ENCODE measurements around the gene CLDN19. TPM values are rescaled to one million over a fixed set of nuclear protein-coding genes. Genes with fewer than 3 reads are reported as not detected.

CLDN19 gene
- not detected for total RNA-seq

- FAIRE-seq (no peak), DNase-seq (ENCODE audit: low spot score in 2 of 2) (no peak)
Observed at GRCh38 chr1:42739753-42740700, at the start of gene CLDN19. Gene CLDN19 (minus strand): TSS chr1:42740236. CDS start chr1:42740063, 173 bp downstream.

DNA sequence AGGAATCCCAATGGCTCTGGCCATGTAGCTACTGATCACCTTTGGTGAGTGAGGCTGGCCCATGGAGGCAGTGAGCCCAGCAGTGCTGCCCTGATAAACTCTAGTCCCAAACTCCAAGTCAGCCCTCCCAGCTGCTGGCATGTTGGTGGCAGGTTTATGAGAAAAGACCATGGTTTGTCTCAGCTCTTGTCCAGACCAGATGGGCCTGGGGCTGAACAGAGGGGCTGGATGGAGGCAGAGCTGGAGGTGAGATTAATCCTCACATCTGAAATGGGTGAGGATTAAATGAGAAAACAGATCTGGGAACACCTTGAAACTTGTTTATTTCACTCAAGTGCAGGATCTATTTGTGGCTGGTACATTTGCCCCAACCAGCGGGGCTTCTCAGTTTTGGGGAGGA, 48.0 kb upstream of the CLDN19 start:
- FAIRE-seq (no peak), DNase-seq (ENCODE audit: low spot score in 2 of 2) (no peak)

- DNase-seq (ENCODE audit: low spot score in 2 of 2) (no peak), FAIRE-seq (no peak)
Observed at GRCh38 chr1:42786097-42786496, 46.1 kb upstream of the CLDN19 start.

- peak in 1 of 2 donors; percentile 65 for DNase-seq (ENCODE audit: low spot score in 2 of 2)
- FAIRE-seq = no peak
Observed at GRCh38 chr1:42784946-42785693, 45.1 kb upstream of the CLDN19 start, which contains the start of gene TMEM269. Gene TMEM269 (plus strand): TSS chr1:42784991. CDS start chr1:42789894, 4,903 bp downstream.

DNA sequence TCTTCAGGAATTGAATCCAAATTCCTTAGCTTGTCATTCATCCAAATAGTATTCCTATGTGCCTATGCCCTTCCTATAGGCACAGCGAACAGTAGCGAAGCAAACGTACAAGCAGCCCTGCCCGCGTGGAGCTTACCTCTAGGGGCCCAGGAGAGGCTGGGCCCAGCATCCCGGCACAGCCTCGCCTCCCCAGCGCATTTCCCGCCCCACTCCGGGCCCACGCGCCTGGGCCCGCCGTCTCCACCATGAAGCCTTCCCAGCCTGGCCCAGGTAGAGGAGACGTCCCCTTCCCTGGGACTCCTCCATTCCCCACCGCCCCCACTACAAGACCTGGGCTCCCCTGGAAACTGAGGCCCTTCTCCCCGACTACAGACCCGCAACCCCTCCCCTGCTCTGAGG, 44.5 kb upstream of the CLDN19 start:
- no peak for DNase-seq (ENCODE audit: low spot score in 2 of 2)
- FAIRE-seq = no peak

DNA sequence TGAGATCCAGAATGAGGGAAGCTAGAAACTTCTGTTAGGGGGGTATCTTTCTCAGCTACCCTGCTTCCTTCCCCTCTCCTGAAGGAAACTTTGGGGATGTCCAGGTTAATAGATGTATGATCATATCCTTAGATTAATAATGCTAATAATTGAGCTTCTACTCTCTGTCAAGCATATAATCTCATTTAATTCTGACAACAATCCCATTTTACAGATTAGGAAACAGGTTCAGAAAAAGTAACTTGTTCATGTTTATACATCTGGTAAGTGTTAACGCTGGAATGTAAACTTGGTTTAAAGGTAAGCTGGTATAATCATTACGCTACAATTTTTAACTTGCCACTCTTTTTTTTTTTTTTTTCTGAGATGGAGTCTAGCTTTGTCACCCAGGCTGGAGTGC, 43.1 kb upstream of the CLDN19 start:
- FAIRE-seq (no peak), DNase-seq (ENCODE audit: low spot score in 2 of 2) (no peak)

DNA sequence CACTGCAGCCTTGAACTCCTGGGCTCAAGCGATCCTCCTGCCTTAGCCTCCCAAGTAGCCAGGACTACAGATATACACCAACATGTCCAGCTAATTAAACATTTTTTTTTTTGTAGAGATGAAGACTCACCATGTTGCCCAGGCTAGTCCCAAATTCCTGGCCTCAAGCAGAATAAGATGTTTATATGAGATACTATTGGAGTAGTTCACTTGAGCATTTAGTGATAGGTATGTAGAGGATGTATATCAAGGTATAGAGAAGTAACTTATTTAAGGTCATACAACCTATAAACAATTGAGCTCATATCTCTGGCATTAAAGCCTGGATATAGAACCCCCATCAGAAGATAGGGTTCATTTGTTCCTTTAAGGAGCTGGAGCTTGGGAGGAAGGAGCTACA, 40.1 kb upstream of the CLDN19 start:
- no peak for FAIRE-seq
- no peak for DNase-seq (ENCODE audit: low spot score in 2 of 2)

- DNase-seq (ENCODE audit: low spot score in 2 of 2) (no peak), FAIRE-seq (no peak)
Observed at GRCh38 chr1:42779725-42780124, 39.7 kb upstream of the CLDN19 start.

DNA sequence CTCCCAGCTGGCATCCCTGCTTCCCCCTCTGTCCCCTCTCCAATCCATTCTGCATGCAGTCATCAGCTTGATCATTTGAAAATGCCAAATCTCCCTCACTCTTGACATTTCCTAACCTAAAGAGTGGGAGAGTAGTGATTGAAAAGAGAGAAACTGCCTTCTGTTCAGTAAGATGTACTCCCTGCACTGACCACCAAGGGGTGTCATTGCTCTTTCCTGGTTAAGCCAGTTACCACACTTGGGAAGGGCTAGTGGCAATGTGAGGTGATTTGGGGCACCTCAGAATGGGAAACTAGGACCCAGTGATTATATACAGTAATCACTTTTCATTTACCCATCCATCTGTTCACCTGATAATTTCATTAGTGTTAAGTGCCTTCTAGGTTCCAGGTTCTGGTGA, 37.8 kb upstream of the CLDN19 start:
- DNase-seq (ENCODE audit: low spot score in 2 of 2) (peak; percentile 42 to 69), FAIRE-seq (no peak)

DNA sequence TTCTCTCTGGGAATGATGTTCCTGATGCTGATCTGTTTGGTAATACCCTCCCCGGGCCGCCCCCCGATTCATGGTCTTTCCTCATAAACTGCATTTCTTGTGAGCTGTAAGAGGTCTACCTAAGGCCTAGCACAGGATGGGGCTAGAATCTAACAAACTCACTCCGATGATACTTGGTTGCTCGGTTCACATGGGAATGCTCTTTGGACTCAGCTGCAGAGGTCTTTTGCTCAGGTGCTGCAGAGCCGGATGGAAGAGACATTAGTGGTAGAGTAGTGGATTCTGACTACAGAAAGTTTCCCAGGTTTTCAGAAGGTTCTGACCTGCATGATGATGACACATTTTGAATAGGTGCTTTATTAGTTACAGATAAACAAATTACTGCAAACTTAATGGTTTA, 36.5 kb upstream of the CLDN19 start:
- FAIRE-seq (no peak), DNase-seq (ENCODE audit: low spot score in 2 of 2) (no peak)

DNA sequence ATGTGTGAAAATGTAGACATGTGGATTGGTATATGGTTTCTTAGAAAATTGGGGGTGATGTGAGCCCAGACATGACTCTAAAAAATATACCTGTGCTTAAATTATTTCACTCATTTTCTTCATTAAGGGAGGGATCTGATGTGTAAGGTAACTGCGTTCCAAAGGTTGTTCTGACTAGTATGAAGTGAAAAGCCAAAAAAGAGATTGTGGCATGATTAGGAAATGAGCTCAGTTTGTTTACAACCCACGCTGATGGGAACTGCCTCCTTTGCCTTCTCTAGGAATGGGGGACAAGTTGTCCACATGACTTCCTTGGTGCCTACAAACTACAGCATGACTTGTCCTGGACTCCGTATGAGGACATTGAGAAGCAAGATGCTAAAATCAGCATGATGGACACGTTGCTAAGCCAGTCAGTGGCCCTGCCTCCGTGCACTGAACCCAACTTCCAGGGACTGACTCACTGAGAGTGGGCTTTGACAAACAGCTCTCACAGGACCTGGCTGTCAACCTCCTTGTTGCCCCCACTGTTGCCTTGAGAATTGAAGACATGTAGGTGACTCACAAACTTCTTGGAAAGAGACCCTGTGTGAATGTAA, 35.0 kb upstream of the CLDN19 start:
- FAIRE-seq = no peak
- no peak for DNase-seq (ENCODE audit: low spot score in 2 of 2)

DNA sequence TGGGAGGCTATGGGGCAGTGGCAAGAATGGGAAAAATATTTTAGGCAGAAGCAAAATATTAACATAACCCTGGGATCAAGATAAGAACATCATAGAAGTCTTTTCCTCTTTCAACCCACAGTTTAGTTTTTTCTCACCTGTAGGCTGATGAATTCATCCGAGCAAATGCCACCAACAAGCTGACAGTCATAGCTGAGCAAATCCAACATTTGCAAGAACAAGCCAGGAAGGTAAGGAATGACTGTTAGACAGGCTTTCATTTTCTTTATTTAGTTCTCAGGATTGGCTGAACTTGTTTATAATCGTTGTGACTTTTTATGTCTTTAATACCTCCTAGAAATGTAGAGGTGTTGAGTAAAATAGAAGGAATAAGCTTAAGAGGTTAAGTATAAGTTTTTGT, 33.4 kb upstream of the CLDN19 start:
- FAIRE-seq = no peak
- DNase-seq (ENCODE audit: low spot score in 2 of 2) = no peak

GRCh38 chr1:42769811-42770210, 29.8 kb upstream of the CLDN19 start:
- FAIRE-seq (no peak), DNase-seq (ENCODE audit: low spot score in 2 of 2) (no peak)

GRCh38 chr1:42768172-42768571, 28.1 kb upstream of the CLDN19 start:
- FAIRE-seq (no peak), DNase-seq (ENCODE audit: low spot score in 2 of 2) (no peak)

DNA sequence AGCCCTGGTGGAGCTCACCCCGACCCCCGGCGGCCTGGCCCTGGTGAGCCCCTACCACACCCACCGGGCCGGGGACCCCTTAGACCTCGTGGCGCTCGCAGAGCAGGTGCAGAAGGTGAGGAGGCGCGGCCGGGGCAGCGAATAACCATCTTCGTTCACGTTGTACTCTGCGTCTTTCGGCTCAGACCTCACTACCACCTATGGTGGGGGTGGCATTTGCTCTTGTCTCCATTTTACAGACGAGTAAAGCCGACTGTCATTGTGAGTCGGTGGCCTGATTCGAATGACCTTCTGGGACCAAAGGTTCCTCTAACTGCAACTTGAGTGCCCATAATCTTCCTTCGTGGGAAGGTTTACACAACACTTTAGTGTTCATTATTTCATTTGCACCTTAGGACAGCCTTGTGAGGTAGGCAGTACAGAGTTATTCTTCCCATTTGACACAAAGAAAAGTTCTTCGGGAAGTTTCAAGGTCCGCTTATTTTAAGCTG, 27.5 kb upstream of the CLDN19 start:
- DNase-seq (ENCODE audit: low spot score in 2 of 2) (no peak), FAIRE-seq (no peak)

DNA sequence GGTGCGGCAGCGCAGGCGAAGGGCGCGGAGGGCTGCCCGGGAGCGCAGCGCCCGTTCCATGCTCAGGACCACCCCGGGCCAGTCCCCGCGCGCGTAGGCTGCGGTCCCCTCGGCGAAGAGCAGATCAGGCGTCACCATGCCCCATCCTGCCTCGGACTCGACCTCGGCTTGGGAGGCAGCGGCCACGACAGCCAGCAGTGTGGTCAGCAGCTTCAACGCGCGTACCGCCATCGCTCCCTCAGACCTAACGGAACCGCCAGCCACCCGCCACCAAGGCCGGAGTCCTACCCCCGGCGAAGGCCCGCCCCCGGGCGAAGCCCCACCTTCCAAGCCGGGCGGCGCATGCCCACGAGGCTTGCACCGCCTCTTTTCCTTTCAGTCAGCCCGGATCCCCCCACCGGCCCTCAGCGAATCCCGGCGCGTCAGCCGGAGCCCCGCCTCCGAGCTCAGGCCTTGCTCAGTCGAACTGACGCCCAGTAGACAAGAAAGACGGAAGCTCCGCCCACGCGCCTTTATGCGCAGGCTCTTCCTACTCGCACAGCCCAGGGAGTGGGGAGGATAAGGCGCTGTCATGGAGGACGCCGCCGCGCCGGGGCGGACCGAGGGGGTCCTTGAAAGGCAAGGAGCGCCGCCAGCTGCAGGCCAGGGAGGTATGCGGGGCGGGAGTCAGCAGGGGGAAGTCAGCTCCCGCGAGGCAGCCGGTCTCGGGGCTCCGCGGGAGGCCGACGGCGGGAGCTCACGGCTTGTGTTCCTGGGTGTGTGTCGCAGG, 26.9 kb upstream of the CLDN19 start, which contains the start of the genes C1orf50 and P3H1:
Gene C1orf50, plus strand, starts transcription at position 509 of the 769 bp plus-strand sequence. Its CDS starts 63 bp downstream, at position 572.
Gene P3H1, minus strand, starts transcription at position 288 of the 769 bp plus-strand sequence. Its CDS starts 57 bp downstream, at position 231.
- peak; percentile 88 for FAIRE-seq

GRCh38 chr1:42765832-42766740, 26.1 kb upstream of the CLDN19 start:
- FAIRE-seq (no peak), DNase-seq (ENCODE audit: low spot score in 2 of 2) (no peak)

More for the DNA sequence above, 26.9 kb upstream of the CLDN19 start, which contains the start of the genes C1orf50 and P3H1:
- peak; percentile 96 for DNase-seq (ENCODE audit: low spot score in 2 of 2)

- FAIRE-seq (no peak), DNase-seq (ENCODE audit: low spot score in 2 of 2) (no peak)
Observed at GRCh38 chr1:42765269-42765668, 25.2 kb upstream of the CLDN19 start.

DNA sequence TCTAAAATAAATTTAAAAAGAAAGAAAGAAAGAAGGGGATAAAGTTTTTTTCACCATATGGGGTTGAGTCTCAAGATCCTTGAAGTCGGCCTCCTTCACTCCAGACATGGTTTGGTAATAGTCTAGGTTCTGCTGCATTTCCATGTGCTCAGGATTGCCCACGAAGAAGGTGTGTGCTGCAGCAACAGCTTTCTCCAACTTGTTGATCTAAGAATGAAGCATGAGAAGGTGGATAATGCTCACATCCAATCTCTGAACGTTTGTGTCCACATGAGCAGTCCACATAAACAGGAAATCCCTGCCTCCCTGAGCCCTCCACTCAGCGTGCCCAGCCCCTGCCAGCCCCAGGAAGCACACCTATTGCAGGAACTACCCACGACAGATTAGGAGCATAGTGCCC, 22.2 kb upstream of the CLDN19 start:
- FAIRE-seq (no peak), DNase-seq (ENCODE audit: low spot score in 2 of 2) (no peak)

All from frontal cortex (tissue), 4 donors.